Measurements from ENCODE around the gene IQGAP1. TPM values are rescaled to one million over a fixed set of nuclear protein-coding genes. Genes with fewer than 3 reads are reported as not detected.

IQGAP1 gene
- total RNA-seq, 4 donors from 2014 or later = 181 to 285 (median 193) TPM

GRCh38 chr15:90460142-90460824, 72.2 kb downstream of the IQGAP1 start:
- no peaks in the 10 kb centered on the region for H3K9me3 ChIP-seq
- intact Hi-C loops (cut with DNase I) = loop anchor here (10.0 kb wide), 1 partner anchor 95 kb away; no protein-coding TSS in a partner anchor
- H3K4me3 ChIP-seq = no peak overlapping the region
- TF ChIP-seq POLR2A (IDR thresholded peaks at IDR 0.05) (no peak), CTCF (IDR thresholded peaks at IDR 0.05) (no peak)
- peaks cover 13 to 90% (median 17%) of the 10 kb centered on the region in 3 donors for H3K36me3 ChIP-seq
- H3K27ac ChIP-seq = peak overlapping the region in 3 of 4 donors; percentile 24 to 60 (median 55)
- no peaks in the 10 kb centered on the region for H3K27me3 ChIP-seq
- 83% methylated on average over 6 of the region's 6 CpGs for WGBS, 2 donors
- H3K4me1 ChIP-seq = peaks cover 0 to 49% (median 9%) of the 10 kb centered on the region in 3 donors
- no peak for DNase-seq

DNA sequence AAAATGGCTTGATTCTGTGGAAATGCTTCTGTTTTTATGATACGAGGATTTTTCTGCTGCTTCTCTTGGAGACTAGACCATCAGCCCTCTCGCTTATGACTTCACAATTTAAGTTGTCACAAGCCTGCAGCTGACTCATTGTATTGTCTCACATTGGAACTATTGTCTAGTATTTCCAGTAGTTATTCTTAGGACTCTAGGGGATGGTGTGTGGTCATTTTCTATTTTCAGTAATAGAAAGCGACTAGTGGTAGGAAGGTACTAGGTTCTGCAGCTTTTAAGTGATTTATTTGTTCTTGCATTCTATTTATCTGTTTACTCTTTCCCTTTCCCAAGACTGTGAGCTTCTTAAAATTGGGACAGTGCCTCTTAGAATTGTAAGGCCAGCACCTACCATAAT, 75.3 kb downstream of the IQGAP1 start:
- intact Hi-C loops (cut with DNase I) = loop anchor here (10.0 kb wide), 1 partner anchor 99 kb away; no protein-coding TSS in a partner anchor
- H3K9me3 ChIP-seq = no peaks in the 10 kb centered on the region
- peaks cover 0 to 60% (median 9%) of the 10 kb centered on the region in 3 donors for H3K4me1 ChIP-seq
- 57 to 77% methylated on average over 3 of the region's 3 CpGs for WGBS, 2 donors
- peaks cover 6 to 90% (median 8%) of the 10 kb centered on the region in 3 donors for H3K36me3 ChIP-seq
- no peak for DNase-seq
- peak in 1 of 6 experiments; percentile 20 for TF ChIP-seq CTCF (IDR thresholded peaks at IDR 0.05)
- TF ChIP-seq POLR2A (IDR thresholded peaks at IDR 0.05) = no peak
- no peaks in the 10 kb centered on the region for H3K27me3 ChIP-seq
- peak overlapping the region; percentile 0 to 77 (median 61) for H3K27ac ChIP-seq
- H3K4me3 ChIP-seq = no peak overlapping the region

- Histone ChIP-seq H3K9me3 (no peaks in the 10 kb centered on the region), H3K4me3 (no peak overlapping the region), H3K27me3 (no peaks in the 10 kb centered on the region), H3K4me1 (peaks cover 0 to 46% (median 5%) of the 10 kb centered on the region in 3 donors), H3K36me3 (peaks cover 6 to 91% (median 14%) of the 10 kb centered on the region in 3 donors), H3K27ac (no peak overlapping the region)
- DNase-seq = no peak
- intact Hi-C loops (cut with DNase I) = loop anchor here (10.0 kb wide), 1 partner anchor 101 kb away; no protein-coding TSS in a partner anchor
- 73 to 80% methylated on average over 7 of the region's 7 CpGs for WGBS, 2 donors
- TF ChIP-seq CTCF (IDR thresholded peaks at IDR 0.05) = no peak
- no peak for TF ChIP-seq POLR2A (IDR thresholded peaks at IDR 0.05)
These were observed 77.3 kb downstream of the IQGAP1 start for GRCh38 chr15:90465140-90465929.

DNA sequence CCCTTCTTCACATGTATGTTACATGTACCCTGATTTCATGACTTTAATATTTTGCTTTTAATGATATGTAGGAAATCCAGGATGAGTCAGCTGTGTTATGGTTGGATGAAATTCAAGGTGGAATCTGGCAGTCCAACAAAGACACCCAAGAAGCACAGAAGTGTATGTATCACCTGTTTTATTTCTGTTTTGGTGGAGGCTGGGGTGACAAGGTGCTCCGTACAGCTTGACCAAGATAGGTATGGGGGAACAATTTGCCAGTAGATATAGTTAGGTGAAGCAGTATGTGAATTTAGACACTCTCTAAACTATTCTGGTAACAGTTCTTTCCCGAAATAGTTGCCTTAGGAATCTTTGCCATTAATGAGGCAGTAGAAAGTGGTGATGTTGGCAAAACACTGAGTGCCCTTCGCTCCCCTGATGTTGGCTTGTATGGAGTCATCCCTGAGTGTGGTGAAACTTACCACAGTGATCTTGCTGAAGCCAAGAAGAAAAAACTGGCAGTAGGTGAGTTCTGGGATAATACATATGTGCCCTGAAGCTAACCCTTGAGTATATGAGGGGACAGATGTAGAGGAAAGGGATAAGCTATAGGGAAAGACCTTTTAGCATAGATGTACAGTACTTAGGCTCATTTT, 78.0 kb downstream of the IQGAP1 start:
- Histone ChIP-seq H3K4me1 (peaks cover 0 to 44% (median 5%) of the 10 kb centered on the region in 3 donors), H3K9me3 (no peaks in the 10 kb centered on the region), H3K4me3 (no peak overlapping the region), H3K27me3 (no peaks in the 10 kb centered on the region), H3K36me3 (peaks cover 6 to 91% (median 17%) of the 10 kb centered on the region in 3 donors), H3K27ac (no peak overlapping the region)
- intact Hi-C loops (cut with DNase I) = loop anchor here (10.0 kb wide), 1 partner anchor 101 kb away; no protein-coding TSS in a partner anchor
- no peak for DNase-seq
- no peak for TF ChIP-seq POLR2A (IDR thresholded peaks at IDR 0.05)
- 63 to 65% methylated on average over 3 of the region's 3 CpGs for WGBS, 2 donors

- Histone ChIP-seq H3K27ac (no peak overlapping the region), H3K36me3 (peaks cover 31 to 100% (median 35%) of the 10 kb centered on the region in 3 donors), H3K27me3 (no peaks in the 10 kb centered on the region), H3K9me3 (no peaks in the 10 kb centered on the region), H3K4me1 (peaks cover 0 to 17% (median 0%) of the 10 kb centered on the region in 3 donors), H3K4me3 (no peak overlapping the region)
- DNase-seq = no peak
- TF ChIP-seq POLR2A (IDR thresholded peaks at IDR 0.05) = no peak
- TF ChIP-seq CTCF (IDR thresholded peaks at IDR 0.05) = no peak
- intact Hi-C loops (cut with DNase I) = loop anchor here (10.0 kb wide), 1 partner anchor 105 kb away; no protein-coding TSS in a partner anchor
- 77 to 80% methylated on average over 2 of the region's 2 CpGs for WGBS, 2 donors
These were observed 81.7 kb downstream of the IQGAP1 start for GRCh38 chr15:90469723-90470122.
